NT2/D1 (cell line): ENCODE results near the gene HS1BP3.

ENCODE experiments used
- SUZ12 ChIP-seq: IDR thresholded peaks from 2 replicates; pipeline ENCODE4 v1.6.1; 2011; ENCODE audit not compliant: insufficient read length, insufficient read depth; ENCODE audit errors: extremely low read depth
- YY1 ChIP-seq: IDR thresholded peaks from 2 replicates; pipeline ENCODE4 v1.6.1; 2011; ENCODE audit not compliant: insufficient read length, insufficient read depth
- ZNF274 ChIP-seq: IDR thresholded peaks from 2 replicates; pipeline ENCODE4 v1.6.1; 2011; ENCODE audit warnings: mild to moderate bottlenecking, low read depth, low read length

- no peak for TF ChIP-seq YY1
- TF ChIP-seq ZNF274 = no peak
- no peak for TF ChIP-seq SUZ12
These were observed 1.3 kb downstream of the HS1BP3 start for GRCh38 chr2:20649576-20649975.
